Measurements from ENCODE around the gene GALNT15. TPM values are rescaled to one million over a fixed set of nuclear protein-coding genes. Genes with fewer than 3 reads are reported as not detected.

GALNT15 gene
- total RNA-seq, 2 experiments from 2014 or later: not detected

DNA sequence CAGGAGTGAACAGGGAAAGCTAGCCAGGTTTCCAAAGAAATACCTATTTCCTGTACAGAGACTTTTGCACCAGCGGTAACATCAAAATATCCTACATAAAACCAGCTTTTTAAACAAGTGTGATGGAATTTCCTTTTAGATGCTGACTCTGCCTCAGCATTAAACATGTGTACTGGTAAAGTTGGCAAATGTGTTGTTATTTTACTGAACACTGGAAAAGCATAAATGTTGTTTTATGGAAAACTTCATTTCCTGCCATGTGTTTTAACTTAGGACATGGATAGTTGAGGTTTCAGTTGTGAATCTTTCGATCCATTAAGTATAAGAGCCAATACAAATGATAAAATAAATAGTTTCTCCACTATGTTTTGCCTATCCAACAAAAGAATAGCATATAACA is 106.2 kb downstream of the GALNT15 start:
- peaks cover 42% of the 10 kb centered on the region for H3K36me3 Mint-ChIP-seq
- DNase-seq: no peak
- no peaks in the 10 kb centered on the region for H3K27me3 Mint-ChIP-seq
- H3K4me3 Mint-ChIP-seq: no peak overlapping the region
- no peaks in the 10 kb centered on the region for H3K9me3 Mint-ChIP-seq
- H3K27ac Mint-ChIP-seq: no peak overlapping the region
- peaks cover 24% of the 10 kb centered on the region for H3K4me1 Mint-ChIP-seq

Other genes with a start within 250 kb of the GALNT15 start
- gene DPH3, start 90.3 kb downstream of the GALNT15 start, total RNA-seq: 10 to 100 TPM; 28.2 to 28.7 TPM
- 10 to 100 TPM; 37.9 to 41.8 TPM for gene OXNAD1, start 90.5 kb downstream of the GALNT15 start, total RNA-seq